NCI-H1694 treated with DMSO at 0.1 percent for 48 hours (cell line): ENCODE measurements around the gene TBC1D22A.

ENCODE experiments used
- DNase-seq: peaks from one replicate; lab custom pipeline; 2025; lab: John Stamatoyannopoulos, UW

The TBC1D22A gene

DNA sequence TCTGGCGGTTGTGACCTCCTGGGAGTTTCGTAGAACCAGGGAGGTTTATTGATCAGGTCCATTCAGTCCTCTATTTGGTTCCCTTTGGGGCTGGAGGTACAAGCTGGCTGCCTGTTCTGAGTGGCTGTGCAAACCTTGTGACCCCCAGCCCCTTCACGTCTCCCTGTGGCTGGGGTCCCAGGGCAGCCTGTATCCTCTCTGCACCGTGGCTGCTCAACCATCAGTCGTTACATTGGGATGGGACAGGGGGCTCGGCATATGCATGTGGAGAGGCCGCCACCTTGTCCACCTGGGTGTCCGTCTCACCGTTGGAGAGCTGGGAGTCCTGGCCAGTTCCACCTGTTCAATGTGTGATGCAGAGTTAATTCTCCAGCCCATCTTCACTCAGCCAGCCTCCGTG lies 195.7 kb downstream of the TBC1D22A start:
- DNase-seq, result no peak

DNA sequence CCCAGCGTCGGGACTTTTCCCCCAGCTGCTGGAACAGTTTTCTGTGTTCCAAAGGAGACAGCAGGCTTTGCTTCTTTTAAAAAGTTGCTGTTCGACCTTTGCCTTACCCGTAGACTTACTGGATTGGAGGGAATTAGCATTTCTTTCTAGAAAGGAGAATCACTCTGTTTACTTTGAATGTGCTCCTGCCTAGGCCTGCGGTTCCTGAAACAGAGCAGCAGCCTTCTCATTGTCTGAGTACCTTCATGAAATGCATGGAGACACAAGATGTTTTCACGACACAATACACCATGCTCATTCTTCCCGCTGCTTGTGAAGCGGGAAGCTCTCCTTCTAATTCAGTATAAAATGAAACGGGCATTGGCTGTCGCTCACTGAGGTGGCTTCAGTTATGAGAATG lies 196.2 kb downstream of the TBC1D22A start:
- no peak for DNase-seq

DNA sequence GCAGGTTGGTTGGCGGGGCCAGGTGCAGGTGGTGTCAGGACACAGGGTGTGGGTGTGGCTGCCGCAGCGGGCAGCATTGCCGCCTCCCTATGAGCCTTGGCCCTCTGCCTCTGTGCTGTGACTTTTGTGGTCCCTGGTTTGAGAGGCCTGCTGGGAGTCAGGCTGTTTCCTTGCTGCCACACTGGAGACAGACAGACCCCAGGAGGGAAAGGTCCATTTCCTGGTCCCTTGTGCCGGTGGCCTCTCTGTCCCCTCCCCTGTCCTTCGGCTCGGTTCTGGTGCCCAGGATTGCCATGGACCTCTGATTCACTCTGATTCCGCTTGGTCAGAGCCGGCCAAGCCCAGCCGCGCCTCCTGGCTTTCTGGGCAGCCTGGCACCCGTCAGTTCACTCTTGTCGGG lies 196.9 kb downstream of the TBC1D22A start:
- DNase-seq, result no peak

DNA sequence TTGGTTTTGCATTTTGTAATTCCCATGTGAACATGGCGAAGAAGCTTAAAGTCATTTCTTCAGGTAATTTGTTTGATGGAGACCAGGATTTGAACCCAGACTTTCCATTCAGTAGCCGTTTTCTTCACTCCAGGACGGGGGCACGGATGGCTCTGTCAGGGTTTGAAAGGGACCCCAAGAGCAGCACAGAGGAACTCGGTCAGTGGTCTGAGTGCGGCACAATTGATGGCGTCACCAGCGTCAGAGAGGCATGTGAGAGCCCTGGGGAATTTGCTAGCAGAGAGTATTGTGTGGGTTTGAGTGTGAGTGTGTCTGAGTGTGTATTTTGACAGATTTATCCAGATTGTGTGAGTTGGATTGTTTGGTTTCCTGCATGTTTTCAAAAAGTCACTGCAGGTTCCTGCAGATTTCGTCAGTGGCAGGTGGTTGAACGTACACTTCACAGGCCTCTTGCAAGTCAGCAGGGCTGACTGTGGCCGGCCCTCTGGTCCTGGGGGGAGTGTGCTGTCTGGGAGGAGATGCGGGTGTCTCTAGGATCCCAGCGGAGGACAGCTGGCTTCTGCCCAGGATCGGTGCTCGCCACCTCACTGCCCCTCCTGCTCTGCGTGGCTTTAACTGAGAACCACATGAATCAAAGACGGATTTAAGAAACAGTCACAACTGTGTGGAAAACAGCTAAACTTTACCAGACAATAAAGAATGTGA lies 199.3 kb downstream of the TBC1D22A start:
- no peak for DNase-seq

DNA sequence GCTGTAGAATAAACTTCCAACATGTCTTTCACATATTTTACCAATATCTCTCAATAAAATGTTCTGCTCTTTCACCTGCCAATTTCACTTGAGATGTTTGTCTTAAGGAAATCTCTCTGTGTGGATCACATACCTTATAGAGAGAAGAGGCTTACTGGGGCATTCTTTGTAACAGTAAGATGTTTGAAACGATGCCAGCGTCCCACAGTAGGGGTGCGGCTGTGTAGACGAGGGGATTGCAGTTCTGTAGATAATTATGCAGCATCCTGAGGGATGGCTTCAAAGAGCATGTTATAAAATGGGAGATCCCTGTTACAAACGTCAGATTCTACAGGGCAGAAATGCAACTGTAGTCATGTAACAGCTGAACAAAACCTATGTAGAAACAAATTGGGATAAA lies 200.0 kb downstream of the TBC1D22A start:
- no peak for DNase-seq

DNA sequence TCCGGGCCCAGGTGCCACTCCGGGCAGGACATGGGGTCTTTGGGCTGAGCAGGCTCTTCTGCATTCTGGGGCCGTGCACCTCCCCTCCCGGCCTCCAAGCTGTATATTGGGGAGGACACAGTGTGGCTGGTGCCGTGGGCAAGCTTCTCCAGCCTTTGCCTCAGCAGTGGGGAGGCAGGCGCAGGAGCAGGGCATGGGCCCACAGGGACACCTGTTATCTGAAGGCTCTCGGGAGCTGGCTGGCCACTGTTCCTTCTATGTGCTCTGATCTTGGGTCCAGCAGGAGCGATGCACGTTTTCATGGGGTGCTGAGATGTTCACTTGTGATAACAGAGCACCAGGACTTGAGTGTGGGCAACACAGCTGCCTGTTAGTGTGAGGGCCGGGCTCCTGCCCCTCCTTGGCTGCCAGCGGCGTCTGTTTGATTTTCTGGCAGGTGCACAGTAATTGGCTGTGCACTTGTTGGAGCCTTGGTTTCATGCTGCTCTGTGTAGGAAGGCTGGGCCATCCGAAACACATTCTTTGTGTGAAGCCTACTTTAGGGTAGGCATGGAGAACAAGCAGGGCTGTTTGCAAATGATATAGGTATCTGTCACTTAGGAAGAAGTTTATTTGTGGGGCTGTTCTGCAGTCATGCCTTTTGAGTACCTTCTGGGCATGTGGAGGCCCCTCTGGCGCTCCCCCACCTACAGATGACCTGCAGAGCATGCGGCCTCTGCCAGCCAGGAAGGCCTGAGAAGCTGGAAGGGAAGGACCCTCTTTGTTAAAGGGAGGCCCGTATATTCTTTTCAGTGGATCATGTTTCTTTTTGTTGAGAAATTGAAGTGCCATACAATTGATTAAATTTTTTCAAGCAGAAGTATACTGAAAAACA lies 201.5 kb downstream of the TBC1D22A start:
- peak; percentile 13 for DNase-seq

DNA sequence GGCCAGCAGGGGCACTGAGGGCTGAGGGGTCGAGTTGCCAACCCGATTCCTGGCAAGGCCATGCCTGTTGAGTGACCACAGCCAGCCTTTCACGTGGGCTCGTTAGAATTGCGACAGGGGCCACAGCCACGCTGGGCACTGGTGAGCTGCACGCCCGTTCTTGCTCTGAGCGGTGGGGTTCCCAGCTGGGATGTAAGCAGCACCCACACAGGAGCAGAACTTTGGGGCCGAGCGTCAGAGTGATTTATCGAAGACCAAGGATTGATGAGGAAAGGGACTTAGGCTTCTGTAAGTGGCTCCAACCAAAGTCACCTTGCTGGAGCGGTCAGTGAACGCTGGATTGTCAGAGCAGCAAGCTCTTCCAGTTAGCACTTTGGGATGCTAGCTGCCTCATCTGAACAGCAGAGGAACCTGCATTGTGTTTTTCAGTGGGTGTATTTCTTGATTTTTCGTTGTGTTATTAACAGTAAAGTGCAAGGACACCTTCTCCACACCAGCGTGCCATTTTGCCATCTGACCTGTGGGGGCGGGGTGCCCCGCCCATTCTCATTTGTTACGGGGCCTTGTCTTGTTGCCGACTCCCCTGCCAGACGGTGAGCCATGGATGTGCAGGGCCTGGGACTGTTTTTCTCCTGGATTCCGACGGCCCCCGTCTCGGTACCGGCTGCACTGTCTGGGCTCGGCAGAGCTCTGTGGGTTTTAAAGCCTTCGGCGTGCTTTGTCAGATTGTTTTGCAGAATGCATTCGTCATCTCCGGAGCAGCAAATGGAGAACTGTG lies 202.5 kb downstream of the TBC1D22A start:
- no peak for DNase-seq

DNA sequence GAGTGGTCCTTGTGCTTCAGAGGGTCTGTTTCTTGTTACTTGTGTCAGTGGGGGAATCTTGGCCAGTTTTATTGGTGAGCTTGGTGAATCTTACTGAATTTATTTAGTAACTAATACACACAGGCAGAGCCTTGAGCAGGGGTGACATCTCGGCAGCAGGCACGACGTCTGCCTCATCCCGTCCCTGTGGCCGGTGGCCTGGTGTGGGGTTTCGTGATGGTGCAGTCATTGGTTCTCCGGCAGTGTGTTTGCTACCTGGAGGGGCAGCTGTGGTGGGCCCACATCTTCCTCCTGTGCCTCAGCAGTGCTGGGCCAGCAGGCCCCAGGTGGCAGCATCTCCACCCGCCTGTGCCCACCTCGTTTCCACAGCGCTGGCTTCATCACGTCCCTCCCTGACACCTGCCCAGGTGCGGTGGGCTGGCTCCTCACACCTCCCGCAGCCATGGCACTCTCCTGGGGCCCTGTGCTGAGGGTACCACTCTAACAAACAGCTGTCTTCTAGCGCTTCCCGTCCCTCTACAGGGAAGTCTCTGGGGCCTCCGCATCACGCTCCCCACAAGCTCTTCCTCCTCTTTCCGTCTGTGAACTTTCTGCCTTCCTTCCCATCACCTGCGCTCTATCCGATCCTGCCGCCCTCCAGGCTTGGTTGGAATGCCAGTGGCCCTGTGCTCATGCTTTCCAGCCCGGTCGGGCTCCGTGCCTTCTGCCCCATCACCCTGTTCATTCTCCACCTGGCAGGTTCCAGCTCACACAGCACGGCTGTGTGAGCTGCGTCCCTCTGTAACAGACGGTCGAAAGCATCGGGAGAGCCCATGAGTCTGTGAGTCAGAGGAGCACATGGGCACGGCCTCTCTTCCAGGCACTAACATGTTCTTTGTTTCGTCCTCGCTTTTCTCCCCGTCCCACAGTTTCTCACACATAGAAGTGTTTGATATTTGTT lies 203.4 kb downstream of the TBC1D22A start:
- DNase-seq, result peak; percentile 35

DNA sequence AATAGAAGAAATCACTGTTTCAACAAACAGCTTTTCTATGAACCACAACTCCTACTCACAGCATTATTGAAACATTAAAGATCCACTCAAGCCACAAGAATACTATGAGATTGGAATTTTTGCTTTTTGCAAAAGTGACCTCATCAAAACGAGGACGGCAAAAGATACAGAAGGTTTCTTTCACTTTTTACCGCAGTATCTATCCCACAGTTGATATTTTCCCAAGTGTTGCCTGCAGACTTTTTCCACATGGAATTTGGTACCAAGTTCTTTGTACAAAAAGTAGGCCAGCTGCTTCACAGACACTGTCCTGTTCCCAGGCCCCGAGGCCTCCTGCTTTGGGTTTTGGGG lies 204.0 kb downstream of the TBC1D22A start:
- DNase-seq, result no peak

DNA sequence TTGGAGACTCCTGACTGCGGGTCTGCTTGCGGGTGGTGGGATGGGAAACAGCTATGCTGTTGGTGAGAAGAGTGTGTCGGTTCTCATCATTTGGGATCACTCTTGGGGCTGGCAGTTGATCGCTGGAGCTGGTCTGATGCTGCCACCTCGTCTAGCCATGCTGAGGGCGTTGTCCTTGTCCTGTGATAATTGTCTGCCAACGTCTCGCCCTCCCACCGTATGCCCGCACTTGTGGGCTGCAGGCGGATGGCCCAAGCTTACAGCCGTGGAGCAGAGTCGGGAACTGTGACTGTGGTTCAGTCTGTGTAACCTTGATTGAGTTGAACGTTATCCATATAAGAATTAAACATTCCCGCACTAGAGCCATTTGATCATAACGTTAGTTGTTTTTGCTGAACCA lies 204.4 kb downstream of the TBC1D22A start:
- DNase-seq, result no peak

DNA sequence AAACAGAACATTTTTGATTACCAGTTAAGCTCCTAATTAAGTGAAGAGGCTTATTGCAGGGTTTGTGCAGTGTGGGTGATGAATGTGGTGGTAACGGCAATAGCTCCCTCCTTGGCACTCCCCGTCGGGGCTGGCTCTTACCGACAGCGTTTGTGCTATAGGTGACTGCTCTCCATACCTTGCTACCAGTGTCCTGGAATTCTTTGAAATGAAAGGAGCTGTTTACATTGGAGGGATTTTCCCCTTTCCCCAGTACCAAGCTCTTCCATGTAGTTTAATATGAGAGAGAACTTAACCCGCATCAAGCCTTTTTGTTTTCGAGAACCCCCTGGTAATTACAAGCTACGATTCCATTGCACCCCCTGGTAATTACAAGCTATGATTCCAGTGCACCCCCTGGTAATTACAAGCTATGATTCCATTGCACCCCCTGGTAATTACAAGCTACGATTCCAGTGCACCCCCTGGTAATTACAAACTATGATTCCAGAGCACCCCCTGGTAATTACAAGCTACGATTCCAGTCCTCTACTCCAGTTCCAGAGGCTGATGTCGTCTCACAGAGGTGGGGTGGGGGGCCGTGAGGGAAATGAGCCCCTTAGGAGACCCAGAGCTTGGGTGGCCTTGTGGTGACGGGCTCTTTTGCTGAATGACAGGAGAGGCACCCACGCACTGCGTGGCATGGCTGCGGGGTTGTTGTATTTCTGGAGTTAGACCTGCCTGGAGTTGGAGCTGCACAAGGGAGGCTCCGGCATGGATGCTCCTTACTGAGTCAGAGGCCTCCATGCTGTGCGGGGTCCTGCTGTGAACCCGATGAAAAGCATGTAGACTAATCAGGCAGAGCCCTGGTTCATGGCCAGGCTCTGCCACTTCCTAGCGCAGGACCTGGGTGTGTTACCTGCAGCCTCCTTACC lies 205.3 kb downstream of the TBC1D22A start:
- DNase-seq, result no peak

DNA sequence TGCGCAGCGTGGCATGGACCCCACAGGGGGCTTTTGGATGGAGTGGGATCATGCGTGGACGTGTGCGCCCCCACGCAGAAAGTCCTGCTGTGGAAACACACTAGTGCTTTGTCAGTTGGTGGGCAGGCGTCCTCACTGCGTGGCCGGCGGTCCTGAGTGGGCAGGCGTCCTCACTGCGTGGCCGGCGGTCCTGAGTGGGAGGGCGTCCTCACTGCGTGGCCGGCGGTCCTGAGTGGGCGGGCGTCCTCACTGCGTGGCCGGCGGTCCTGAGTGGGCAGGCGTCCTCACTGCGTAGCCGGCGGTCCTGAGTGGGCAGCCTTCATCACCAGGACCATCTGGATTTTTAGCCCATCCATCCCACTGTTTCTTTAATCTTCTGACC lies 205.9 kb downstream of the TBC1D22A start:
- no peak for DNase-seq

DNA sequence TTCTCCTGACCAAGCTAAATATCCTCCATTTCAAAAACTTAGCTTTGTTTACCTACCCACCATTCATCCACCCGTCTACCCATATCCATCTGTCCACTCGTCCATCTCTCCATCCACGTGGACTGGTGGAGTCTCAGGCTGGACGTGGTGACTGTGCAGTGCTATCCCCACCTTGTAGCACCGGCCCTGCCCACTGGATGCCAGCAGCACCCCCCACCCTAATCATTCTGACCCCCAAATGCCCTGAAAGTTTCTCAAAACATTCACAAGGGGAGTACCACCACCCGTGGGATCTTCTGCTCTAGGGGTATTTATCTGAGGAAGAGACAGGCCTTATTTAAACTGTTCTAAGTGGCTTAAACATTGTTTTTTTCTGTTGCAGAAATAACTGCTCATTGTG lies 206.4 kb downstream of the TBC1D22A start:
- DNase-seq, result no peak

DNA sequence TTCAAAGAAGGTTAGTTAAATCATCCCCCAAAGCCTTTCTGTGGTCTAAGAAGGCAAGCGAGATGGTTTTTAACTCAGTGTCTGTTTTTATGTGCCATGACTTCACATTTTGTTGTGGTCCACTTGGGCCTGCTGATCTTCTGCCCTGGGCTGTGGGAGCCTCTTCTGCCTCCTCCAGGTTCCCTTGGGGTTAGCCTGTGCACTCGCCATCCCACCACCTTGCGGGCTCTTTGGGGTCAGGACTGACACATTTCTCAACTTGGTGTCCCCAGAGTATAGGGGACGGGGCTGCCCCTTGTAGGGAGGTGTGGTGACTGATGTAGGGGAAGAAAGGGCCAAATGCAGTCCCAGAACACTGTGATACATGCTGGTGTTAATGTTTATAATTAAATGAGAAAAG lies 207.0 kb downstream of the TBC1D22A start:
- no peak for DNase-seq

DNA sequence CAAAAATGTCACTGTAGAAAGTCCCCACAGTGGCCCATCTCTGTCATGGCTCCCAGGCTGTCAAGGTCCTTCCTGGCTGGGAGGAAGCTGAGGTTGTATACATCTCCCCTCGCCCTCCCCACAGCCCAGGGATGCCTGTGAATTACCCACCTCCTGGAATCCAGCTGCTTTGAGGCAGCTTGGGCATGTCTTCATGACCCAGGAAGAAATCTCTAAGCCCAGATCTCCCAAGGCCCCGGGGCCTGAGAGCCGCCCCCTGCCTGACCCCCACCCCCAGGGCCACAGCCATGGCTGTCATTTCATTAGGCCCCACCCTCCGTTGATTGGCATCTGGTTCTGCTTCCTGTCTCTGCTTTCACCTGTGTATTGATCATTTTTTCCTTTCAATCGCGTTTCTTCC lies 207.5 kb downstream of the TBC1D22A start:
- DNase-seq, result no peak

DNA sequence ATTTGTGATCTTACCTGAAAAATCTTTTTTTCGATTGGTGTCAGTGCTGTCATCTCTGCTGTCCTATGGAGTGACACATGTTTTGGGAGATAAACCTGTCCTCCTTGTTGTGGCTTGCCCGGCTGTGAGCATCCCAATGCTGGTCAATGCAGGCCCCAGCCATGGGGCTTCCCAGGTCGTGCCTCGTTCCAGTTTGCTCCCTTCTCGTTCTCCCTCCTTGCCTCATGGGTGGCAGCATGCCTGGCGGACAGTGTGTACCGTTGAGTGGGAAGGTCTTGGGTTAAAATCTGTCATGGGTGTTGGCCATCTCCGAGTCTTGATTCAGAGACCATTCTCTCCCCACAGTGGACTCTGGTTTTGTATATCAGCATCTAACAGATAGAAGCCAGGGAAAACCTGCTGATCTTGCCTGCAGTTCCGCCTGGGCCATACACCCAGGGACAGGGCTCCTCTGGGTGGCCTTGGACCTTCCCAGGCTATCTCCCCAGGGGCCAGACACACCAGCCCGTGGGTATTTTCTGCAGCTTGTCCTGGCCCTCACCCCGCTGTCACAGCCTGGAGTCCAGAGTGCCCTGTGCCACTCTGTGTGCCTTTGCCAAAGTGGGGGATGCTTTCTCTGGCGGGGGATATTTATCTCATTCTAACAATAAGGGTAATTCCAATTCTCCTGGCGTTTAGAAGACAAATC lies 208.1 kb downstream of the TBC1D22A start:
- DNase-seq, result no peak

DNA sequence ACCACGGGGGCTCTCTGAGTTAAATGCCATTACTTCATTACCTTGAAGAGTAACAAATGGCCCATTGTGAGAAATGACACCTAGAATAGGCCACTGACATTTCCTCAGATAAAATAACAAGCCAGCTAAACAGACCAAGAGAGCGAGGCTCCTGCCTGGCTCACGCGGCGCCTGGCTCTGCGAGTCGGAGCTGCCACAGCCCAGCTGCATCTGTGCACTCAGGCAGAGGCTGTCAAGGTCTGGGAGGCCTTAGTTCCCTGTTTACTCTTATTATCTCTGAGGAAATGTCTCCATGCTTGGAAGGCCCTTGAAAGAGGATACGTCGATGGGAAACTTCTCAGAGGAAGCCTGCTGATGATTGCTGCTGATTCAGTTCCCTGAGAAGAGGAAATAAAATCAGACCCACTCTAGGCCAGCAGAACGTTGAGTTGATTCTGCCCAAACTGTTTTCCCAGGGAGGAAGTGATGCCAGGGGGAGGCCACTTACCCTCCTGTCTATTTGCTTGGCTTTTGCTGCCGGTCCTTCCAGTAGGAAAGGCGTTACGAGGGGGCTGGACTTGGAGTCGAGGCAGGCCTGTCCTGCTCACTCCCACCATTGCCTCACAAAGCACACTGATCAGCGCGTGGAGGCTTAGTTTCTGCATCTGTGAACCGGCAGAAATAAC lies 208.8 kb downstream of the TBC1D22A start:
- DNase-seq, result no peak

DNA sequence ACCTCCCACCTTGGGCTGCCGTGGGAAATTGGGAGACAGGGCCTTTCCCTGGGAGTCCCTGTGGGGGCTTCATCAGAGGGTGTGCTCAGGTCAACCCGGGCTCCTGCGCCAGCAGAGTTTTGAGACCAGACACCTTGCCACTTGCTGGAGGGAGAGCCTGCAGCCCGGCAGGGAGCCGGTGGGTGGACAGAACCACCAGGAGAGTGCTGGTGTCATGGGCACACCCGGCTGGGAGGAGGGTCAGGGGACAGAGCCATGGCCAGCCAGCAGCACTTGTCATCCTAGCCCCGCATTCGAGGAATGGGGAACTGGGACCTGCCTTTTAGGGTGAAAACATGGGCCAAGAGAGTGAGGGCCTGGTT lies 209.3 kb downstream of the TBC1D22A start:
- no peak for DNase-seq

DNA sequence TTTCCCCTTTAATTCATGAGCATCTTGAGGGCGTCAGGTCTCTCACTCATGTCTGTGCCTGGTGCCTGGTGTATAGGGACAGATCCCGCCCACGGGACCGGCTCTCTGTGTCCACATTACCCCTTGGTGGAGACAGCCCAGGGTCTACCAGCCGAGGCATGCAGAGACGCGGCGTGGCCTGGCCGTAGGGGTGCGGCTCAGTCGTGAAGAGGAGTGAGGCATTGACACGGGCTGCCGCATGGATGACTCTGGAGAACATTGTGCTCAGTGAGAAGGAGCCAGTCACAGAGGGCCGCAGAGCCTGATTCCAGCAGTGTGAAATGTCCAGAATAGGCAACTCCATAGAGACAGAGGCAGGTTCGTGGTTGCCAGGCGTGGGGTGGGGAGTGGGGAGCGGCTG lies 209.8 kb downstream of the TBC1D22A start:
- DNase-seq, result no peak
